NB4 (cell line): ENCODE data around the gene CNOT8.

Experiments
- MYC ChIP-seq: IDR thresholded peaks from 2 replicates; pipeline ENCODE4 v1.6.1; 2011; ENCODE audit warnings: low read depth, low read length
- POLR2A ChIP-seq: IDR thresholded peaks from 2 replicates; pipeline ENCODE4 v1.6.1; 2011; ENCODE audit warnings: mild to moderate bottlenecking; ENCODE audit not compliant: insufficient read length; ENCODE audit errors: extremely low read depth
- TF ChIP-seq, protein P1 (sequence below): IDR thresholded peaks from one replicate; pipeline ENCODE4 v1.5.1; 2012; ENCODE audit warnings: low read depth, low read length
- TF ChIP-seq, protein P2 (sequence below): IDR thresholded peaks from 2 replicates; pipeline ENCODE4 v1.6.1; 2011; ENCODE audit warnings: low read depth, low read length

DNA sequence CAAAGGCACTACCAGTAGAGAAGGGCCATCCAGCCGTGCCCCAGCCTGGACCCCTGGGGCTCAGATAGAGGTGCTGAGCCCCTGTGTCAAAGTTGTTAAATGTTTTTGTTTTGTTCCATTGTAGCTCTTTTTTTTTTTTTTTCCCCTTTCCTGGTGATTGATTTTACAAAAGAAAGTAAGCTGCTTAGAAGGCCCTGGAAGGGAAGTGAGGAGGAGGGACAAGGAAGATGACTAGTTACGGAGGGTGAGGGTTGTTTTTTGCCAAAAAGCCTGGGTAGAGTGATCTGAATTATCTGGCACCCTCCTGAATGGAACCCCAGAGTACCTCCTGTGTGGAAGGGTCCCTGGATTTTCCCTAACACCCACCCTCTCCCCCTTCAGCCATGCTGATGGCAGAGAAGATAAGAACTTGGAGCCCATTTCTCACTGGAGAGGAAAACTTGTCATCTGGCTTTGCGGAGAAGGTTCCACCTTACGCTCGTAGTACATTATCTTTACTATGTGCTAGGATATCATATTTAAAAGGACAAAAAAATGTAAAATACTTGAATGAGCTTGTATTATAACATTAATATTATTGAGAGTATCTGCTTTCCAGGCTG is 41.4 kb upstream of the CNOT8 start:
- TF ChIP-seq, protein P1, sequence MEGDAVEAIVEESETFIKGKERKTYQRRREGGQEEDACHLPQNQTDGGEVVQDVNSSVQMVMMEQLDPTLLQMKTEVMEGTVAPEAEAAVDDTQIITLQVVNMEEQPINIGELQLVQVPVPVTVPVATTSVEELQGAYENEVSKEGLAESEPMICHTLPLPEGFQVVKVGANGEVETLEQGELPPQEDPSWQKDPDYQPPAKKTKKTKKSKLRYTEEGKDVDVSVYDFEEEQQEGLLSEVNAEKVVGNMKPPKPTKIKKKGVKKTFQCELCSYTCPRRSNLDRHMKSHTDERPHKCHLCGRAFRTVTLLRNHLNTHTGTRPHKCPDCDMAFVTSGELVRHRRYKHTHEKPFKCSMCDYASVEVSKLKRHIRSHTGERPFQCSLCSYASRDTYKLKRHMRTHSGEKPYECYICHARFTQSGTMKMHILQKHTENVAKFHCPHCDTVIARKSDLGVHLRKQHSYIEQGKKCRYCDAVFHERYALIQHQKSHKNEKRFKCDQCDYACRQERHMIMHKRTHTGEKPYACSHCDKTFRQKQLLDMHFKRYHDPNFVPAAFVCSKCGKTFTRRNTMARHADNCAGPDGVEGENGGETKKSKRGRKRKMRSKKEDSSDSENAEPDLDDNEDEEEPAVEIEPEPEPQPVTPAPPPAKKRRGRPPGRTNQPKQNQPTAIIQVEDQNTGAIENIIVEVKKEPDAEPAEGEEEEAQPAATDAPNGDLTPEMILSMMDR = no peak
- TF ChIP-seq MYC = no peak
- TF ChIP-seq POLR2A = no peak
- TF ChIP-seq, protein P2, sequence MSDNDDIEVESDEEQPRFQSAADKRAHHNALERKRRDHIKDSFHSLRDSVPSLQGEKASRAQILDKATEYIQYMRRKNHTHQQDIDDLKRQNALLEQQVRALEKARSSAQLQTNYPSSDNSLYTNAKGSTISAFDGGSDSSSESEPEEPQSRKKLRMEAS = no peak
